Measurements from ENCODE around the gene CBX2. TPM values are rescaled to one million over a fixed set of nuclear protein-coding genes. Genes with fewer than 3 reads are reported as not detected.

CBX2 gene
- total and polyA plus RNA-seq, 2 of the 4 experiments (the other 2 are of a cell fraction) = 2.0 to 3.2 TPM

DNA sequence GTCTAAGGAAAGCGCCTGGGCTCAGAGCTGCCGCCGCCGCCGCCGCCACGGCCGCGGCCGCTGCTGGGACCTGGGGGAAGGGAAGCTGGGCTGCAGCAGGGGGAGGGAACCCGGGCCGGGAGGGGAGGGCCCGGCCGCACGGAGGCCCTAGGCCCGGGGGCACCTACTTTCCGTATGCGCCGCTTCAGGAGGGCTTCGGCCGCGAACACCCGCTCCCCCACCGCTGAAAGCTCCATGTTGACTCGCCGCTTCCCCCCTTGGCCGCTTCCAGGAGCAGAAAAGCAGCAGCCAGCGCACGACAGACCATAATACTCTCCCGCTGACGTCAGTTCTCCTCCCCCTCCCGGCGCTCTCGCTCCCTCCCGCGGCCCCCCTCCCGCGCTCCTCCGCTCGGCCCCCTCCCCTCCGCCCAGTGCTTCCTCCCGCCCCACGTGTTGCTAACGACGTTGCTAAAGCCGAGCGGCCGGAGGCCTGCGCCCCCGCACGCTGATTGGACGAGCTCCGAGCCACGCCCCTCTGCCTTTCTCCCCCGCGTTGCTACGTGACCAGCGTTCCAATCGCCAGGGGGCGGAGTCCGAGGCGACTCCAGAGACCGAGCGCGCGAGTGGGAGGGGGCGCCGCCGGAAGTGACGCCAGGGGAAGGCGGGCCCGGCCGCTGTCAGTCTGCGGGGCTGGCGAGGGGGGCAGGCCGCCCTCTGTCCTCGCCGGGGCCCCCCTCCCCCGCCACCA is 19.0 kb downstream of the CBX2 start, which contains the start of gene CBX8 (continued):
- TF ChIP-seq NFE2L2 (IDR thresholded peaks at IDR 0.05; ENCODE audit: low read depth, low read length) = no peak
- TF ChIP-seq BHLHE40 (IDR thresholded peaks at IDR 0.05; ENCODE audit: low read depth, low read length) = no peak
- TF ChIP-seq POLR2A (IDR thresholded peaks at IDR 0.05; ENCODE audit: low read depth, low read length) = peak; percentile 55; the same call in 1 of the 2 replicates
- TF ChIP-seq RCOR1 (IDR thresholded peaks at IDR 0.05; ENCODE audit: insufficient replicate concordance, low read length) = no peak
